Measurements from ENCODE around the gene DHCR7. TPM values are rescaled to one million over a fixed set of nuclear protein-coding genes. Genes with fewer than 3 reads are reported as not detected.

DHCR7 gene
- total RNA-seq, 1 donor from 2014 or later: 88.8 TPM

- no peak for DNase-seq (ENCODE audit: low read depth)
- TF ChIP-seq, protein P1, sequence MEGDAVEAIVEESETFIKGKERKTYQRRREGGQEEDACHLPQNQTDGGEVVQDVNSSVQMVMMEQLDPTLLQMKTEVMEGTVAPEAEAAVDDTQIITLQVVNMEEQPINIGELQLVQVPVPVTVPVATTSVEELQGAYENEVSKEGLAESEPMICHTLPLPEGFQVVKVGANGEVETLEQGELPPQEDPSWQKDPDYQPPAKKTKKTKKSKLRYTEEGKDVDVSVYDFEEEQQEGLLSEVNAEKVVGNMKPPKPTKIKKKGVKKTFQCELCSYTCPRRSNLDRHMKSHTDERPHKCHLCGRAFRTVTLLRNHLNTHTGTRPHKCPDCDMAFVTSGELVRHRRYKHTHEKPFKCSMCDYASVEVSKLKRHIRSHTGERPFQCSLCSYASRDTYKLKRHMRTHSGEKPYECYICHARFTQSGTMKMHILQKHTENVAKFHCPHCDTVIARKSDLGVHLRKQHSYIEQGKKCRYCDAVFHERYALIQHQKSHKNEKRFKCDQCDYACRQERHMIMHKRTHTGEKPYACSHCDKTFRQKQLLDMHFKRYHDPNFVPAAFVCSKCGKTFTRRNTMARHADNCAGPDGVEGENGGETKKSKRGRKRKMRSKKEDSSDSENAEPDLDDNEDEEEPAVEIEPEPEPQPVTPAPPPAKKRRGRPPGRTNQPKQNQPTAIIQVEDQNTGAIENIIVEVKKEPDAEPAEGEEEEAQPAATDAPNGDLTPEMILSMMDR (IDR thresholded peaks at IDR 0.05; ENCODE audit: insufficient read depth, low read length, poor library complexity, severe bottlenecking): no peak
- Histone ChIP-seq H3K27me3 (ENCODE audit: control insufficient read depth, insufficient read depth, low read length) (peaks cover 3% of the 10 kb centered on the region), H3K36me3 (ENCODE audit: control insufficient read depth, insufficient read depth, low read length) (no peaks in the 10 kb centered on the region), H3K4me3 (ENCODE audit: low read depth, low read length) (no peak overlapping the region)
Observed at GRCh38 chr11:71421392-71421950, 26.7 kb downstream of the DHCR7 start.

GRCh38 chr11:71420455-71421241 lies 27.5 kb downstream of the DHCR7 start:
- Histone ChIP-seq H3K27me3 (ENCODE audit: control insufficient read depth, insufficient read depth, low read length) (peaks cover 3% of the 10 kb centered on the region), H3K4me3 (ENCODE audit: low read depth, low read length) (no peak overlapping the region), H3K36me3 (ENCODE audit: control insufficient read depth, insufficient read depth, low read length) (no peaks in the 10 kb centered on the region)
- TF ChIP-seq, protein P1 (IDR thresholded peaks at IDR 0.05; ENCODE audit: insufficient read depth, low read length, poor library complexity, severe bottlenecking): peak; percentile 68
- peak; percentile 5 for DNase-seq (ENCODE audit: low read depth)

GRCh38 chr11:71418643-71419042 lies 29.6 kb downstream of the DHCR7 start:
- TF ChIP-seq, protein P1 (IDR thresholded peaks at IDR 0.05; ENCODE audit: insufficient read depth, low read length, poor library complexity, severe bottlenecking): no peak
- no peaks in the 10 kb centered on the region for H3K36me3 ChIP-seq (ENCODE audit: control insufficient read depth, insufficient read depth, low read length)
- peaks cover 3% of the 10 kb centered on the region for H3K27me3 ChIP-seq (ENCODE audit: control insufficient read depth, insufficient read depth, low read length)
- DNase-seq (ENCODE audit: low read depth): no peak
- H3K4me3 ChIP-seq (ENCODE audit: low read depth, low read length): no peak overlapping the region

DNA sequence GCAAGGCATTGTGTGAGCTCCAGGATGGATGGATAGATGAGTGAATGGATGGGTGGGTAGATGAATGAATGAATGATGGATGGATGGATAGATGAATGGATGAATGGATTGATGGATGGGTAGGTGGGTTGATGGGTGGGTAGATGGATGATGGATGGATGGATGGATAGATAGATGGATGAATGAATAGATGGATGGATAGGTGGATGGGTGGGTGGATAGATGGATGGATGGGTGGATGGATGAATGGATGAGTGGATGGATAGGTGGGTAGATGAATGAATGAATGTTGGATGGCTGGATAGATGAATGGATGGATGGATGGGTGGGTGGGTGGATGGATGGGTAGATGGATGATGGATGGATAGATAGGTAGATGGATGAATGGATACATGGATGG lies 33.5 kb downstream of the DHCR7 start:
- TF ChIP-seq, protein P1 (IDR thresholded peaks at IDR 0.05; ENCODE audit: insufficient read depth, low read length, poor library complexity, severe bottlenecking): no peak
- Histone ChIP-seq H3K27me3 (ENCODE audit: control insufficient read depth, insufficient read depth, low read length) (peaks cover 3% of the 10 kb centered on the region), H3K4me3 (ENCODE audit: low read depth, low read length) (no peak overlapping the region), H3K36me3 (ENCODE audit: control insufficient read depth, insufficient read depth, low read length) (no peaks in the 10 kb centered on the region)
- no peak for DNase-seq (ENCODE audit: low read depth)

DNA sequence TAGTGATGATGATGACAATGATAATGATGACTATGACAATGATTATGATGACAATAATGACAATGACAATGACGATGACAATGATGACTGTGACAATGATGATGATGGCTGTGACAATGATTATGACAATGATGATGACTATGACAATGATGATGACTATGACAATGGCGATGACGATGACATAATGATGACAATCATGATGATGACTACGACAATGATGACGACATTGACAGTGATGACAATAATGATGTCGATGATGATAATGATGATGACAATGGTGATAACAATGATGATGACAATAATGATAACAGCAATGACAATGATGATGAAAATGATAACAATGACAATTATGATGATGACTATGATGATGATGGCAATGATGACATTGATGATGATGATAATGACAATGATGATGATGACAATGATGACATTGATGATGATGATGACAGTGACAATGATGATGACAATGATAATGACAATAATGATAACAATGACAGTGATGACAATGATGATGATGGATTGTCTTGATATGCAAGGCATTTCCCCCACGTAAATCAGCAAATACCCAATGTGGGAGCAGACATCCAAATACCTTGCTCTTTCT lies 37.7 kb downstream of the DHCR7 start:
- Histone ChIP-seq H3K36me3 (ENCODE audit: control insufficient read depth, insufficient read depth, low read length) (no peaks in the 10 kb centered on the region), H3K27me3 (ENCODE audit: control insufficient read depth, insufficient read depth, low read length) (no peaks in the 10 kb centered on the region), H3K4me3 (ENCODE audit: low read depth, low read length) (no peak overlapping the region)
- DNase-seq (ENCODE audit: low read depth): no peak
- TF ChIP-seq, protein P1 (IDR thresholded peaks at IDR 0.05; ENCODE audit: insufficient read depth, low read length, poor library complexity, severe bottlenecking): no peak

Data from kidney epithelial cell (primary cell).